ENCODE measurements around the gene RNF39. TPM values are rescaled to one million over a fixed set of nuclear protein-coding genes. Genes with fewer than 3 reads are reported as not detected.
A peak's percentile ranks its signal among the peaks of the same experiment; 100 is the strongest.

The RNF39 gene
- total RNA-seq, 1 donor from 2014 or later: not detected

GRCh38 chr6:30067460-30068139, 8.0 kb downstream of the RNF39 start:
- no peak for ATAC-seq
- no peak for DNase-seq (ENCODE audit: low spot score)
- intact Hi-C loops (cut with DNase I): no loop called here

DNA sequence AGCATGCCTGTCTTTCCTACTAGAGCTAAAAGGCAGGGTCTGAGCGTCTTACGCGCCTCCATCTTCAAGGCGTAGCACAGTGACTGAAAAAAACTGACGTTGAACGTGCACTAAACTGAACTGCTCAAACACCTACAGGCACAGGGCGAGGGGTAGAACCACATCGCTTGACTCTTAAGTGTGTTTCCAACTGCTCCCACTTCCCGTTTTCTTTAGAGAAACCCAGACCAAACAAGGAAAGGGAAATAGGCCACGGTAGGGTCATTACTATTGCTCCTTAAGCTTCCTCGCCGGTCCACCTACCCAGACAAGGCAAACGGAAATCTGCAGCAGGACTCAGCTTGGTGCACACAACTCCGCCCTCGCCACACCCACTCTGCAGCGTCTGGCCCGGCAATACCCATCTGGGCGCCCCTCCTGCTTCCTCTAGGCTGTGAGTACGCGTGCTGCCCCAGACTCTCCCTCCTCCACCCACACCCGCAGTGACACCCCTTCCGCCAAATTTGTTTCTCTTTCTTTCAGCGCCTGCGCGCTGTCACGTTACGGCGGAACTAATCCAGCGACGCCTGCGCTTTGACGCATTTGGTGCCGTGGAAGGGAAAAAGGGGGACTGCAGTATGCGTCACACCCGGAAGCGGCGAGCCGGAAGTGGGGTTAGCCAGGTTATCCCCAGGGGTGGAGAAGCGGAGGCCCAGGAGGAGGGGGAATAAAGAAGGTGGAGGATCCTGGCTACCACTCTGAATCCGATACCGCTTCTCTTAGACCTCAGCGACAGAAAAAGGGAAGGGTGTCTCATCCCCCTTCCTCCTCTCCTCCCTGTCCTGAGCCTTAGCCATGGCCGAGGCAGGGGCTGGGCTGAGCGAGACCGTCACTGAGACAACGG, 8.8 kb downstream of the RNF39 start, which contains the start of gene PPP1R11:
Gene PPP1R11 (plus strand): TSS at position 622 of the 883 bp plus-strand sequence. CDS start 213 bp downstream, at position 835.
- intact Hi-C loops (cut with DNase I): no loop called here
- DNase-seq (ENCODE audit: low spot score) (peak; percentile 99), ATAC-seq (peak; percentile 98)

GRCh38 chr6:30066082-30066481, 9.5 kb downstream of the RNF39 start:
- intact Hi-C loops (cut with DNase I): no loop called here
- no peak for ATAC-seq

GRCh38 chr6:30063315-30063714, 12.3 kb downstream of the RNF39 start:
- intact Hi-C loops (cut with DNase I): no loop called here
- ATAC-seq (no peak), DNase-seq (ENCODE audit: low spot score) (no peak)

More at GRCh38 chr6:30066082-30066481, 9.5 kb downstream of the RNF39 start:
- DNase-seq (ENCODE audit: low spot score): no peak

GRCh38 chr6:30062471-30063178, 12.9 kb downstream of the RNF39 start:
- DNase-seq (ENCODE audit: low spot score) (no peak), ATAC-seq (no peak)
- intact Hi-C loops (cut with DNase I): no loop called here

- ATAC-seq: peak; percentile 46
- DNase-seq (ENCODE audit: low spot score): no peak
- intact Hi-C loops (cut with DNase I): no loop called here
Observed at GRCh38 chr6:30061858-30062458, 13.6 kb downstream of the RNF39 start.

GRCh38 chr6:30061092-30061857, 14.3 kb downstream of the RNF39 start, which contains the start of gene POLR1H:
Gene POLR1H (plus strand): TSS chr6:30061265. CDS start chr6:30061525, 260 bp downstream.
- peak; percentile 99 for ATAC-seq
- intact Hi-C loops (cut with DNase I): no loop called here
- peak; percentile 94 for DNase-seq (ENCODE audit: low spot score)

DNA sequence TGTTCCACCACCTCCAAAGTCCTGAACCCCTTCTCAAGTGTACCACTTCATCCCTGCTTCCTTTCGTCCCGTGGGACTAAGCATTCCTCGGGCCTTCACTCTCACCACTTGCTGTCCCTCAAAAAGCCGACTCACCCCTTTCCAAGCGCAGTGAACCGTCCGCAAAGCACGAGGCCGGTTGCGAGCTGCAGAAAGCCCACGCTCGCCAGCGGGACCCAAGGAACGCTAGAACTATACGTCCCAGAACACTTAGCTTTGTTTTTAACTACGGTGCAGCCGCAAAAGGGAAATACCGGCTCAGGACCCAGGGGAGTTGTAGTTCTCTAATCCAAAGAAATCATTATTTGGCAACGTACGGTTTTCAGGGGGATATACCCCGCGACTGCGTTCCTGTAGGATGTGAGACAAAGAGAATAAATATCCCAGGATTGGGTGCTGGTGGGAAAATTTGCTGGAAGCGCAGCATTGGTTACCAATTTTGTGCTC, 14.9 kb downstream of the RNF39 start:
- DNase-seq (ENCODE audit: low spot score) (peak; percentile 64), ATAC-seq (peak; percentile 45)
- intact Hi-C loops (cut with DNase I): no loop called here

- ATAC-seq: no peak
- intact Hi-C loops (cut with DNase I): no loop called here
- no peak for DNase-seq (ENCODE audit: low spot score)
Observed at GRCh38 chr6:30055513-30055912, 20.1 kb downstream of the RNF39 start.

- DNase-seq (ENCODE audit: low spot score) (no peak), ATAC-seq (no peak)
- intact Hi-C loops (cut with DNase I): no loop called here
Observed at GRCh38 chr6:30053682-30054081, 21.9 kb downstream of the RNF39 start.

- ATAC-seq (no peak), DNase-seq (ENCODE audit: low spot score) (no peak)
- intact Hi-C loops (cut with DNase I): no loop called here
Observed at GRCh38 chr6:30047220-30047619, 28.3 kb downstream of the RNF39 start.

DNA sequence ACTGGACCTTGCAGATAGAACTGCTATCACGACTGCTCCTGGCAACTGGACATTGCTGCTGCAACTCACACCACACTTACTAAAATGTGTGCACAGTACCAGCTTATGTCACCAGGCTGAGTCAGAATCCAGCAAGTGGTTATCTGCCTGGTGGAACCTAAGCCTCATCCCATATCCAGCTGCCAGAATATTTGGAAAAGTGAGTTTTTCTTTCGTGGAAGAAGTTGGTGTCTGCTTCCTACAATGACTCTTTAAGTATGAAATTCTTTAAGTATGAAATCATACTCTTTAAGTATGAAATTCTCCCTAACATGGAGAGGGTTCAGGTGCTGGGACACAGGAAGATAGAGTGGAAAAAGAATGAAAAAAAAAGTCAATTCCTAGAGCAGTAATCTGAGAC, 30.9 kb downstream of the RNF39 start:
- intact Hi-C loops (cut with DNase I): no loop called here
- ATAC-seq (no peak), DNase-seq (ENCODE audit: low spot score) (no peak)

DNA sequence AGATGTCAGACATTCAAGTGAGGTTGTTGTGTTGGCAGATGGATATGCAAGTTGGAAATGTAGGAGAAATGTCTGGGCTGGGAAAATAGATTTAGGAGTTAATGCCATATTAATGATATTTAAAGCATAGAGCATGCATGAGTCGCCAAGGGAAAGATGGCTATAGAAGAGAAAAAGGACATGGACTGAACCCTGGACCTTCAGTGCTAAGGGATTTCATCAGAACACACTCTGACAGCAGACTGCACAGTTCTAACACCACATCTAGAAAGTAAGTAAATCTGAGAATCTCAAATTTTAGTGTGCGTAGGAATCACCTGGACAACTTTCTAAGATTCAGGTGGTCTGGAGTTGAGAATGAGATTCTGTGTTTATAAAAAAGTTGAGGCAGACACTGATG, 31.8 kb downstream of the RNF39 start:
- intact Hi-C loops (cut with DNase I): no loop called here
- DNase-seq (ENCODE audit: low spot score) (no peak), ATAC-seq (no peak)

DNA sequence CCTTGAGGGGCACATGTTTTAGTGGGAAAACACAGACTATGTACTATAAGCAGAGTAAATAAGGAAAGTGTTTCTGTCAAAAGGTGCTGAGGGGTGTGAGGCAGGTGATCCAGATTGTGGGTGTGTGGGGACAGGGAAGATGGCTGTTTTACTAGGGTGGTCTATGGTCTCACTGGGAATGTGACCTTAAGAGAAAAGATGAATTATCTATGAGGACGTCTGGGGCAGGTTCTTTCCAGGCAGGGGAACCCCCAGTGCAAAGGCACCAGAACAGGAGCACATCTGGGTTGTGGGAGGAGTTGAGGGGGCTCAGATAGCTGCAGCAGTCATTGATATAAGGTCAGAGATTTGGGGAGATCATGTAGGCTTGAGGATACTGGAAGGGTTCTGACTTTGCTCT, 32.7 kb downstream of the RNF39 start:
- intact Hi-C loops (cut with DNase I): no loop called here
- ATAC-seq (no peak), DNase-seq (ENCODE audit: low spot score) (no peak)

- intact Hi-C loops (cut with DNase I): no loop called here
- DNase-seq (ENCODE audit: low spot score) (no peak), ATAC-seq (no peak)
Observed at GRCh38 chr6:30042476-30042875, 33.1 kb downstream of the RNF39 start.

GRCh38 chr6:30041821-30042220, 33.7 kb downstream of the RNF39 start:
- ATAC-seq: no peak
- intact Hi-C loops (cut with DNase I): no loop called here
- DNase-seq (ENCODE audit: low spot score): no peak

GRCh38 chr6:30041221-30041620, 34.3 kb downstream of the RNF39 start:
- intact Hi-C loops (cut with DNase I): no loop called here
- ATAC-seq (no peak), DNase-seq (ENCODE audit: low spot score) (no peak)

DNA sequence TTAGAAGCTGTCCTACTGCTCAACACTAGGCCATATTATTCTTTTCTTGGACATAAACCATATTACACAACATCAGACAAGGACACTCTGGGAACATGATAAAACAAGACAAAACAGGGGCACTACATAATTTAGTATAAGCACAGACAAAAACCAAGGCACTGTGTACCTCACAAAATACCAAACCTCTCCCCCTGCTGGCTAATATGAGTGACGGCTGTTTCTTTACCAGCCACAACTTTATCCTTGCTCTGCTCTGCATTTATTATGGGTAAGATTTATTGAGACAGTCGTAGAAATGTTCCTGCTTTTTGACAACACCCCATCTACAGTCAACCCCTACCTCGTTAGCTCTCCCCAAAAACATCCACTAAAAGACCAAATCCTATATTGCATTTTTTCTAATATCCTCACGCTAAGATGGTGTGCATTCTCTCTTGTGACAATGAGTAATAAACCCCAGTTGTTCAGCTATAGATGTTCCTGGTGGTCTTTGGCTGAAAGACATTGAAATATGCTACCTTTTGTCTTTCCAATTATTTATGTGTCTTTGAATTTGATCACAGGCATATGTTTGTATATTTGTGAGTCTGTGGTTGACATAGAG, 38.3 kb downstream of the RNF39 start:
- intact Hi-C loops (cut with DNase I): no loop called here
- no peak for DNase-seq (ENCODE audit: low spot score)
- no peak for ATAC-seq

All from sciatic nerve (tissue), 2 donors.